Skin epidermis (tissue), 12 donors: Measurements from ENCODE around the gene ZNF773.
"Not testable (repeated sequence)": the region's sequence is repeated elsewhere in the genome, so short reads cannot be mapped to it uniquely, and the experiment has no call there.

Experiments
- H3K27ac ChIP-seq, 21 experiments: fragments of 200-600 bp; sonication (generic) in 11 of 21; one replicate each; pipeline ENCODE4 v1.5.0; 2020; ENCODE audit warnings: mild to moderate bottlenecking in 3 of 21, inconsistent platforms in 2 of 21, moderate library complexity in 2 of 21
- H3K4me3 ChIP-seq, 7 experiments: fragments of 200-600 bp; sonication (generic) in 2 of 7; one replicate each; pipeline ENCODE4 v1.5.0; 2020; ENCODE audit warnings: inconsistent platforms in 2 of 7, mild to moderate bottlenecking in 2 of 7, moderate library complexity in 1 of 7

Gene ZNF773

DNA sequence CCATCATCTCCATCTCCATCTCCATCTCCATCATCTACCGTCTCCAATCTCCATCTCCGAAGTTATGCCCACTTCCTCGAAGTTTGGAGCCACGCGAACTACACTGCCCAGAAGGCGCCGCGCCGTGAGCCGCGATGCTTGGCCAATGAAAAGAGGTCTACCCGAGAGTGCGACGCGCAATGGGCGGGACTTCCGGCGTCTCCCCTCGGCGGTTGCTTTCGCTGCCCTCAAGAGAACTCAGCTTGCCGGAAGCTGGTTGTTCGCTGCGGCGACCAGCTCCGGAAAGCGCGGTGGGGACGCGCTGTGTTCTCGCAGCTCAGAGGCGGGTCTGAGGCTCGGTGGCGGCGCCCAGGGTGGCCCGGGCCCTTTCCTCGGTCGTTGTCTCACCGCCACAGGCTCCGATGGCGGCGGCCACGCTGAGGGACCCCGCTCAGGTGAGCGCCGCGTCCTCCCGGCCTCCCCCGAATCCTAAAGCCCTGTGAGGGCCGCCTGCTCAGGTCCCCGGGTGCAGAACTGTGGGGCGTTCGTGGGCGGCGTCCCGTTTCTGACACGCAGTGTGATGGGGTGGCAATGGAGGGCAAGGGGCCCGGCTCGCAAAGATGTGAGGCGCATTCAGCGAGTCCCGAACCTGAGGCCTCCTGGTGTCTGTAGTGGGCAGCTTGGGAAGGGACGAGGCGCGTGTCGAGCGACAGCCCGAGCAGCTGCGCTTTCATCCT is at the start of gene ZNF773:
TSS of gene ZNF773 (plus strand) at position 259 of the 716 bp plus-strand sequence. CDS start at position 402, 143 bp downstream.
- Histone ChIP-seq H3K27ac (peak within 1 kb of the TSS; percentile 67 to 98 (median 90)), H3K4me3 (peak within 1 kb of the TSS; percentile 55 to 89 (median 73))

DNA sequence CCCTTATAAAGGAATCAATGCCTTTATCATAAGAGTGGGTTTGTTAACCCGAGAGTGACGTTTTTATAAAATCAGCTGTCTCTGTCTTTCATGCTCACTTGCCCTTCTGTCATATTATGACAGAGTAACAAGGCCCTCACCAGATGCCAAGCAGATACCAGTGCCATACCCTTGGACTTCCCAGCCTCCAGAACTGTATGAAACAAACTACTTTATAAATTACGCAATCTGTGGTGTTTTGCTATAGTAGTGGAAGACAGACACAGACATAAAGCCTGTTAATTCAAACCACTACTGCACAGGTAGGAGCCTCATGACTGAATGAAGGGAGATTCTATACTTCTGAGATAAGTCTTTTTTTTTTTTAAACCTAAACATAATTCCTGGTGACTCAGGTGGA is 47.4 kb upstream of the ZNF773 start:
- Histone ChIP-seq H3K27ac (no peak overlapping the region), H3K4me3 (no peak overlapping the region)

DNA sequence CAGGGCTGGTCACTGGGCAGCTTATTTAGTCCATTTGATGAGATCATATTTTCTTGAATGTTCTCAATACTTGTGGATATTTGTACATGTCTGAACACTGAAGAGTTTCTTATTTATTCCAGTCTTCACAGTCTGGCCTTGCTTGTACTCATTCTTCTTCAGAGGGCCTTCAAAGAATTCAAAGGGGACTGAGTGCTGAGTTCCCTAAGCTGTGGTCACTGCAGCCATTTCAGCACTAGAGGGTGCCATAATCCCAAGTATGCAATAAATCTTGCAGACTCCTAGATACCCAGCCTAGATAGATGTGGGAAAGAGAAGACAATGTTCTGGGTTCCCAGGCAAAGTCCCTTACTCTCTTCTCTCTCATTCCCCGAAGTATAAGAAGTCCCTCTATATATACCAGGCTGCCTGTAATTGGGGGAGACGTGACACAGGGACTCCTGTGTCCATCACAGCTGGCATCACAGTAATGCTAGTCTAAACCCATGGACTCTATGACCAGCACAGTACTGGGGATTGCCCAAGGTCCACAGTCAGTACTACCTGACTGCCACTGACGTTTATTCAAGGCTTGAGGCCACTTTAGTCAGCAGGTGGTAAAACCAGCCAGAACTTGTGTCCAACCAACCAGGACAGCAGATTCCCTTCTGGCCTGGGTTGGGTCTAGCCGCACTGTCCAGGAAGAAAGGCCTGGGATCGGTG is 33.9 kb upstream of the ZNF773 start:
- H3K27ac ChIP-seq = no peak overlapping the region

DNA sequence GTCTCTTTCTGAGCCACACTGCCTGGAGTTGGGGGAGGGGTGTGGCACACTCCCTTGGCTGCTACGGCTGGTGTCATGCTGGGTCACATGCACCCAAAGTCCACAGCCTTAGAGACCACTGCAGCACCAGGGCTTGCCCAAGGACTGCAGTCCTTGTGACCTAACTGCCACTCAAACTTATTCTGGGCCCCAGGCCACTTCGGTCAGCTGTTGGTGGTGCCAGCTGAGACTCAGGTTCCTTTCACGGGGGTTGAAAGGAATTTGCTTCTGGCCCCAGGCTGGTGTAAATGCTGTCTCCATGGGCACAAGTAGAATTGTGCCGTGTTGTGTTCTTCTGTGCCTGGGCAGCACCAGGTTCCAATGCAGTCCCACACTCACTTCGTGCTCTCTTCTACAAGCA is 33.2 kb upstream of the ZNF773 start:
- H3K27ac ChIP-seq = no peak overlapping the region
- H3K4me3 ChIP-seq = no peak overlapping the region

More for the DNA sequence above, 33.9 kb upstream of the ZNF773 start:
- no peak overlapping the region for H3K4me3 ChIP-seq

DNA sequence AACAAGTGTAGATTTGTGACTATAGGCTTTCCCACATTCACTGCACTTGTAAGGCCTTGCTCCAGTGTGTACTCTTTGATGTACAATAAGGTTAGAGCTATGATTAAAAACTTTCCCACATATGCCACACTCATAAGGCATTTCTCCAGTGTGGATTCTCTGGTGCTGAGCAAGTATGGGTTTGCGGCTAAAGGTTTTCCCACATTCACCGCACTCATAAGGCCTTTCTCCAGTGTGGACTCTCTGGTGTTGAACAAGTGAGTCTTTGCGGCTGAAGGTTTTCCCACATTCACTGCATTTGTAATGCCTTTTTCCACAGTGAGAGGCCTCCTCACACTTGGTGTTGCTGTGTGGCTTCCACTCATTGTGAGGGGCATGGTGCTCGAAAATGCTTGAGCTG is 26.1 kb upstream of the ZNF773 start:
- H3K4me3 ChIP-seq = no peak overlapping the region
- no peak overlapping the region for H3K27ac ChIP-seq

DNA sequence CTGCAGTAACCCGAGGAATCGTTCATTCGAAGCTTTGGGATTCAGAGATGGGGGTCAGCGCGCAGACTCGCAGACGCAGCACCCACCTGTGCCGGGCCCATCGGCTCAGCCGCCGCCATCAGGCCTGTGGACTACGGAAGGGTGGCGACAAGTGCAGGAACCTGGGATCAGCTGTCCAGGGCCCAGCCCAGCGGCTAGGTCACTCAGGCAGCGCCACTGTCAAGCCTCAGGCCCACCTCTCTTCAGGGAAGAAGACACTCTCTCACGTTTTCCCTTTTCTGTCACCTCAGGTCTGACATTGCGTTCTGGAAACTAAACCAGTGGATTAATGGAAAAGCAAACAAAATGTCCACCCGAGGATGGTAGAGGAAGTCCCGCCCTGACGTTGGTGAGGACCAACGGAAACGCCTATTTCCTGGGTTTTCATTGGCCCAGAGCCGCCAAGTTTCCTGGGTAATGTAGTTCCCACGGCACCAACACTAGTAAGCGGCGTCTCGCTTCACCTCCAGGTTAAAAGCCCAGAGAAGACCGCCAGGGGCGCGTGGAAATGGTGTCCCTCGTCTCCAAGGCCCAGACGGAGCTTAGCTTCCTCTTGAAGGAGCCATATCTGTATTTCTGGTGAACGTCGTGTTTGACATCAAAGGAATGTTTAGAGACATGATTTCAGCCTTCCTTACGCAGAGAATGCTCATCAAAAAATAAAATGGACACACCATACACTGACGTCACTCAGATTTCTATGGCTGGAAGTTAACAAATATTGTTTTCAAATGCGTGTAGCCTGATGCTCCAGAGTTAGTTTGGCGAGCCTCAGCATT is 22.3 kb upstream of the ZNF773 start, which contains the start of gene ZNF772:
TSS of gene ZNF772 (minus strand) at position 376 of the 818 bp plus-strand sequence. CDS start at position 119, 257 bp downstream.
- H3K27ac ChIP-seq = peak within 1 kb of the TSS in 19 of 21 experiments; percentile 38 to 84 (median 74)
- H3K4me3 ChIP-seq = peak within 1 kb of the TSS; percentile 33 to 65 (median 57)

DNA sequence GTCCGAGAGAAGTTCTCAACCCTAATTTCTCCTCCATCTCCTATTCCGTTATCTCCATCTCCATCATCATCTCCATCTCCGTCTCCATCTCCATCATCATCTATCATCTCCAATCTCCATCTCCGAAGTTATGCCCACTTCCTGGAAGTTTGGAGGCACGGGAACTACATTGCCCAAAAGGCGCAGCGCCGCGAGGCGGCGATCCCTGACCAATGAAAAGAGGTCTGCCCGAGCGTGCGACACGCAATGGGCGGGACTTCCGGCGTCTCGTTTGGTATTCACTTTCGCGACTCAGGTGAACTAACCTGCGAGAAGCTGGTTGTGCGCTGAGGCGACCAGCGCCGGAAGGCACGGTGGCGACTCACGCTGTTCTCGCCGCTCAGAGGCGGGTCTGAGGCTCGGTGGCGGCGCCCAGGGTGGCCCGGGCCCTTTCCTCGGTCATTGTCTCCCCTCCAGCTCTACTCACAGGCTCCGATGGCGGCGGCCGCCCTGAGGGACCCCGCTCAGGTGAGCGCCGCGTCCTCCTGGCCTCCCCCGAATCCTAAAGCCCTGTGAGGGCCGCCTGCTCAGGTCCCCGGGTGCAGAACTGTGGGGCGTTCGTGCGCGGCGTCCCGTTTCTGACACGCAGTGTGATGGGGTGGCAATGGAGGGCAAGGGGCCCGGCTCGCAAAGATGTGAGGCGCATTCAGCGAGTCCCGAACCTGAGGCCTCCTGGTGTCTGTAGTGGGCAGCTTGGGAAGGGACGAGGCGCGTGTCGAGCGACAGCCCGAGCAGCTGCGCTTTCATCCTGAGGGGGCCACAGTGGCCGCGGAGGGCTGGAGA is 12.1 kb upstream of the ZNF773 start, which contains the start of gene ZNF419:
TSS of gene ZNF419 (plus strand) at position 274 of the 822 bp plus-strand sequence. CDS start at position 475, 201 bp downstream.
- peak within 1 kb of the TSS; percentile 80 to 95 (median 92) for H3K4me3 ChIP-seq
- peak within 1 kb of the TSS; percentile 48 to 93 (median 86) for H3K27ac ChIP-seq

DNA sequence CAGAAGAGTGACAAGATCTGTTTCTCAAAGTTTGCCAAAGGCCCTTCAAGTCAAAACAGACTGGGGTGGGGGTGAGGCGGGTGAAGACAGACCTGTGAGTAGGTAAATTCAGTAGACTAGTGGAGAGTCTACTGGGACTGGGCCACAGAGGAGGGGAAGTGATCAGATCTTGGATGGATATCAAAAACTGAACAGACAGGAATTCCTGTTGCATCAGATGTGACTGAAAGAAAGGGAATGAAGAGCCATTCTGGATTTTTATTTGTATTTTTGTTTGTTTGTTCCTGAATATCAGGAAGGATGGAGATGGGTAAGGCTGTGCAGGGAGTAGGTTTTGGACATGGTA is 11.5 kb upstream of the ZNF773 start:
- H3K4me3 ChIP-seq = peak overlapping the region in 3 of 7 experiments; percentile 80 to 95 (median 94)
- not testable (repeated sequence) for H3K27ac ChIP-seq

DNA sequence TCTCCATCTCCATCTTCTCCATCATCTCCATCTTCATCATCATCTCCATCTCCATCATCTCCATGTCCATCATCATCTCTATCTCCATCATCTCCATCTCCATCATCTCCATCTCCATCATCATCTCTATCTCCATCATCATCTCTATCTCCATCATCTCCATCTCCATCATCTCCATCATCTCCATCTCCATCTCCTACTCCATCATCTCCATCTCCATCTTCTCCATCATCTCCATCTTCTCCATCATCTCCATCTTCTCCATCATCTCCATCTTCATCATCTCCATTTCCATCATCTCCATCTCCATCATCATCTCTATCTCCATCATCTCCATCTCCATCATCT is 432 bp upstream of the ZNF773 start:
- H3K27ac ChIP-seq, H3K4me3 ChIP-seq: not testable (repeated sequence)

DNA sequence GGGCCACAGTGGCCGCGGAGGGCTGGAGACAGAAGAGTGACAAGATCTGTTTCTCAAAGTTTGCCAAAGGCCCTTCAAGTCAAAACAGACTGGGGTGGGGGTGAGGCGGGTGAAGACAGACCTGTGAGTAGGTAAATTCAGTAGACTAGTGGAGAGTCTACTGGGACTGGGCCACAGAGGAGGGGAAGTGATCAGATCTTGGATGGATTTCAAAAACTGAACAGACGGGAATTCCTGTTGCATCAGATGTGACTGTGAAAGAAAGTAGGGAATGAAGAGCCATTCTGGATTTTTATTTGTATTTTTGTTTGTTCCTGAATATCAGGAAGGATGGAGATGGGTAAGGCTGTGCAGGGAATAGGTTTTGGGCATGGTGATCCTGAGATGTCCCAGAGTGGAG is 662 bp downstream of the ZNF773 start:
- Histone ChIP-seq H3K27ac (peak overlapping the region in 2 of 21 experiments; percentile 87 to 94), H3K4me3 (peak overlapping the region; percentile 55 to 89 (median 73))

DNA sequence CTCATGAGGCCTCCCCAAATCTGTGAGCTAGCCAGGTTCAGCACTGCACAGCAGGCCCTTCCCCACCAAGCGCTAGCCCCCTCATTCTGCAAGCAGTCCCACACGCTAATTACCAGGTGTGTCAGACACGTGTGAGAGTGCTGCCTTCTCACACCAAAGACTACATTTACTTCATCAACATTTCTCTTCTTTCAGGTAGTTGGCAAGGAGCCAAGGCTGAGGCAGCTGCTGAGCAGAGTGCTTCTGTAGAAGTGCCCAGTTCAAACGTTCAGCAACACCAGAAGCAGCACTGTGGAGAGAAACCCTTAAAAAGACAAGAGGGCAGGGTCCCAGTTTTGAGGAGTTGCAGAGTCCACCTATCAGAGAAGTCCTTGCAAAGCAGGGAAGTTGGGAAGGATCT is 6.4 kb downstream of the ZNF773 start:
- H3K4me3 ChIP-seq = no peak overlapping the region
- H3K27ac ChIP-seq = no peak overlapping the region

DNA sequence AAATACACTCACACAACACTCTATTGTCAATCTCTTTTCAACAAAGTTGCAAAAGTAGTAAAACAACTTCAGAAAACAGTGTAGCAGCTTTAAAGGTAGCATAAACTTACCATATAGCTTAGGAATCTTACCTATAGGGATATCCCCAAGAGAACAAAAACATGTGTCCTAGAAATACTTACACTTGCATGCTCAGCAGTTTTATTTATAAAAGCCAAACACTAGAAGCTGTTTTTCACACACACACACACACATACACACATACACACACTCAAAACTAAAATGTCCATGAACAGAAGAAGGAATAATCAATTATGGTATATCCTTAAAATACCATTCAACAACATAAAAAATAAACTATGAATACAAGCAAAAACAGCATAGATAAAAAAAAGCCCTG is 11.7 kb downstream of the ZNF773 start:
- Histone ChIP-seq H3K27ac (no peak overlapping the region), H3K4me3 (no peak overlapping the region)

DNA sequence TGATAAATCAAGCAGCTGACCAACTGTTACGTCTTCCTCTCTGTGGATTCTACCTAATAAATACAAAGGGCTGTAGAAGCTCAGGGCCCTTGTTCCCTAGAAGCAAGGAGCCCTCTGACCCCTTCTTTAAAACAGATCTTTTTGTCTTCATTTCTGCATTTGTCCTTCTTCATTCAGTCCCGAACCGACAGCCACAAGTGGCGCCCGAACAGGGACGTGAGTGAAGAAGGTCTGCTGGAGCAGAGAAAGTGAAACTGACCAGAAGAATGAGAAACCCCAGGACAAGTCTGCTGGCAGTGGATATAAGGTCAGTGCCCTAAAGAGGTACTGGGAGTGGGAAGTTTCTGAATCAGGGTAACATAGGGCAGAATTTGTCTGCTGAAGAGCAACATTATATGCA is 13.1 kb downstream of the ZNF773 start:
- H3K27ac ChIP-seq = no peak overlapping the region
- no peak overlapping the region for H3K4me3 ChIP-seq

DNA sequence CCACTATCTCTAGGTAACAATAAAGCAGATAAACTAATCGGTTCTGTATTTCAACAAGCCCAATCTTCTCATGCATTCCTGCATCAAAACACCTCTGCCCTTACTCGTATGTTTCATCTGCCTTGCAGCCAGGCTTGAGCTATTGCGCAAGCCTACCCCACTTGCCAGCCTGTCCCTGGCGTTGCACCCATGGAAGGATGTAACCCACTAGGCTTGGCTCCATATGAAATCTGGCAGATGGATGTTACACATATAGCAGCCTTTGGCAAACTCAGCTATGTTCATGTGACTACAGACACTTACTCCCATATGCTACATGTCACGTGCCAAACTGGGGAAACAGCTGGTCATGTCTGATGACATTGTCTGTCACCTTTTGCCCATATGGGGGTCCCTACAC is 15.5 kb downstream of the ZNF773 start:
- no peak overlapping the region for H3K27ac ChIP-seq
- no peak overlapping the region for H3K4me3 ChIP-seq

DNA sequence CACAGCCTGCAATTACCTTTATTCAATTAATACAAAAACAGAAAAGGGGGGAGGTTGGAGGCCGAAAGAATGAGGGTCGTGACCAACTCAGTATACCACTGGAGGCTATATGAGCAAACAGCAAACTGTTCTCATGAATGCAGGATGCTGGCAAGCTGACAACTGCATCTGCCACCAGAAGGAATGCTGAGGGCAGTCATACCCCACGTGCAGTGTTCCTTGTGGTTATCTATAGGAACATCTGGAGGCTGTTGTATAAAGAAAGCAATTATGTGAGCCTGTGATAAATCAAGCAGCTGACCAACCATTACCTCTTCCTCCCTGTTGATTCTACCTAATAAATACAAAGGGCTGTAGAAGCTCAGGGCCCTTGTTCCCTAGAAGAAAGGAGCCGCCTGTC is 18.3 kb downstream of the ZNF773 start:
- not testable (repeated sequence) for H3K4me3 ChIP-seq, H3K27ac ChIP-seq

DNA sequence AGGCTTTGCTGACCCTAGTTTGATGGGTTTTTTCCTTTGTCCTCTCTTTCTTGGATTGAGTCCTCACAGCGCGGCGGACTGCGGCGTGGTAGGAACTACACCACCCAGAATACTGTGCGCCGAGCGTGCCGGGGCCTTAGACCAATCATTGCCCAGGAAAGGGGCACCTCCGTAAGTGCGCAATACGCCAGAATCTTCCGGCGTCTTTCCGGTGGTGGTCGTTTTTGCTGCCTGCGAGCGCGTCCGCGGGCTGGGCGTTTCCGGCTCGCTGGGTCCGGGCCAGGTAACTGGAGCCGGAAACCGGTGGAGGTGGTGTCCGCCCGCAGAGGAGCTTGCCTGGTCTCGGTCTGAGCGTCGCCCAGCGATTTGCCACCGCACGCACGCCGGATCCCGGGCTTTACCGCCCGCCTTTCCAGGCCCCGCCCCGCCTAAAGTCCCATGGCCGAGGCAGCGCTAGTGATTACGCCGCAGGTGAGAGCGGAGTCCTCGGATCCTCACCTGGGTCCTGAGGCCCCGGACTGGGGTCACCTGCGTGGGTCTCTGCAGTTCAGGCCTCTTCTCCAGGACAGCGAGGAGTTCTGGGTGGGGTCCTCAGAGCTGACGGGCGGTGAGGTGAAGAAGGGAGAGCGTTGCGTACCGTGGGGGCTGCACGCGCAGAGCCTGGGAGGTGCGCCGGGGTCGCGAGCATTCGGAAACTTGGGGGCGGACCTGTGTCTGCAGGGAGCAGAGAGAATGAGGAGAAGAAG is 27.6 kb downstream of the ZNF773 start, which contains the start of gene ZNF549:
TSS of gene ZNF549 (plus strand) at position 221 of the 746 bp plus-strand sequence. CDS start at position 439, 218 bp downstream.
- Histone ChIP-seq H3K27ac (peak within 1 kb of the TSS; percentile 37 to 90 (median 81)), H3K4me3 (peak within 1 kb of the TSS; percentile 55 to 80 (median 70))

DNA sequence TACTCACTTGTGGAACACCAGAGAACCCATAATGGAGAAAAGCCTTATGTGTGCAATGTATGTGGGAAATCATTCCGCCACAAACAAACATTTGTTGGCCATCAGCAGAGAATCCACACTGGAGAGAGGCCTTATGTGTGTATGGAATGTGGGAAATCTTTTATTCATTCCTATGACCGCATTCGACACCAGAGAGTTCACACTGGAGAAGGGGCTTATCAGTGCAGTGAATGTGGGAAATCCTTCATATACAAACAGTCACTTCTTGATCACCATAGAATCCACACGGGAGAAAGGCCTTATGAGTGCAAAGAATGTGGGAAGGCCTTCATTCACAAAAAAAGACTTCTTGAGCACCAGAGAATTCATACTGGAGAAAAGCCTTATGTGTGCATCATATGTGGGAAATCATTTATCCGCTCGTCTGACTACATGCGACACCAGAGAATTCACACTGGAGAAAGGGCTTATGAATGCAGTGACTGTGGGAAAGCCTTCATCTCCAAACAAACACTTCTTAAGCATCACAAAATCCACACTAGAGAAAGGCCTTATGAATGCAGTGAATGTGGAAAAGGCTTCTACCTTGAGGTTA is 38.3 kb downstream of the ZNF773 start:
- Histone ChIP-seq H3K27ac (no peak overlapping the region), H3K4me3 (no peak overlapping the region)

DNA sequence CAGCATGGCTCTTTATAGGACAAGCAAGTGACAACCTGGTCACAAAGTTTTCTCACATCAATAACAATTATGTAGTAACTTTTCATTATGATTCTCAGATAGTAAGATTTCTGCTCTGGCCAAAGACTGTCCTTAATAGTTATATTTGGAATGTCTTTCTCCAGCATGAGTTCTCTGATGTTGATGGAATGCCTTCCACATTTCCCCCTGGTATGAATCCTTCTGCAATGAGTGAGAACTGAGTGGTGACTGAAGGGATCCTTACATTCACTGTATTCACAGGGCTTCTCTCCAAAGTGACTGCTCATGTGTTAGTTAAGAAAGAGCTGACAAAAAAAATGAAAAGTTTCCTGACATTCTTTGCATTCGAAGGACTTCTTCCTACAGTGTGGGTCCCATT is 46.8 kb downstream of the ZNF773 start:
- Histone ChIP-seq H3K4me3 (no peak overlapping the region), H3K27ac (no peak overlapping the region)
